Mesendoderm (in vitro differentiated cells): Measurements from ENCODE around the gene RASSF9.

ENCODE experiments used
- DNase-seq: peaks from one replicate; pipeline ENCODE4 v3.0.0; 2013
- H2AK5ac ChIP-seq: 2 replicates; pipeline ENCODE4 v1.6.1; 2013; ENCODE audit warnings: low read length, inconsistent platforms
- H2BK120ac ChIP-seq: 2 replicates; pipeline ENCODE4 v1.6.1; 2013; ENCODE audit warnings: low read depth, mild to moderate bottlenecking, low read length, moderate library complexity, mixed read lengths
- H2BK15ac ChIP-seq: replicated peaks from 2 replicates; pipeline ENCODE4 v1.6.1; 2013; ENCODE audit warnings: low read depth, mild to moderate bottlenecking, moderate library complexity
- H2BK5ac ChIP-seq: 2 replicates; pipeline ENCODE4 v1.6.1; 2013; ENCODE audit warnings: low read length, inconsistent platforms
- H3K18ac ChIP-seq: 2 replicates; pipeline ENCODE4 v1.6.1; 2013; ENCODE audit warnings: mild to moderate bottlenecking, low read length, mixed read lengths
- H3K23ac ChIP-seq: one replicate; pipeline ENCODE4 v1.6.1; 2013; ENCODE audit warnings: low read length
- H3K27ac ChIP-seq: 2 replicates; pipeline ENCODE4 v1.5.1; 2013; ENCODE audit warnings: low read depth, mild to moderate bottlenecking, inconsistent platforms, low read length, moderate library complexity
- H3K27me3 ChIP-seq: 2 replicates; pipeline ENCODE4 v1.6.1; 2013; ENCODE audit warnings: low read length, control low read depth, mild to moderate bottlenecking, inconsistent platforms; ENCODE audit not compliant: insufficient read depth, poor library complexity
- H3K36me3 ChIP-seq: 2 replicates; pipeline ENCODE4 v1.6.1; 2013; ENCODE audit warnings: low read length, inconsistent platforms; ENCODE audit not compliant: control insufficient read depth, insufficient read depth
- H3K4ac ChIP-seq: one replicate; pipeline ENCODE4 v1.6.1; 2013; ENCODE audit warnings: low read depth, mild to moderate bottlenecking, low read length, moderate library complexity
- H3K4me1 ChIP-seq: 2 replicates; pipeline ENCODE4 v1.6.1; 2013; ENCODE audit warnings: low read depth, low read length, inconsistent platforms; ENCODE audit not compliant: control insufficient read depth
- H3K4me2 ChIP-seq: 2 replicates; pipeline ENCODE4 v1.6.1; 2013; ENCODE audit warnings: low read length
- H3K4me3 ChIP-seq: 2 replicates; pipeline ENCODE4 v1.5.1; 2013; ENCODE audit warnings: mild to moderate bottlenecking, low read length
- H3K56ac ChIP-seq: one replicate; pipeline ENCODE4 v1.6.1; 2013; ENCODE audit warnings: low read length
- H3K79me1 ChIP-seq: 2 replicates; pipeline ENCODE4 v1.6.1; 2013; ENCODE audit warnings: low read length, inconsistent platforms
- H3K79me2 ChIP-seq: 2 replicates; pipeline ENCODE4 v1.6.1; 2013; ENCODE audit warnings: mild to moderate bottlenecking, low read length; ENCODE audit not compliant: control insufficient read depth, insufficient read depth
- H3K9ac ChIP-seq: 2 replicates; pipeline ENCODE4 v1.6.1; 2013; ENCODE audit warnings: low read length, inconsistent platforms
- H4K5ac ChIP-seq: one replicate; pipeline ENCODE4 v1.6.1; 2013; ENCODE audit warnings: low read length
- H4K8ac ChIP-seq: one replicate; pipeline ENCODE4 v1.6.1; 2013; ENCODE audit warnings: low read depth, mild to moderate bottlenecking, control low read depth, low read length, moderate library complexity
- WGBS: extraction: QIAGEN DNeasy Blood & Tissue Kit; methylation state at CpG from one replicate; pipeline ENCODE4 v1.1.7; 2013; ENCODE audit warnings: low lambda C conversion rate, missing lambda C conversion rate; ENCODE audit not compliant: insufficient coverage; ENCODE audit errors: extremely low coverage; 5-methylcytosine and 5-hydroxymethylcytosine counted together

Gene RASSF9

GRCh38 chr12:85804663-85805062 is 31.5 kb downstream of the RASSF9 start:
- no peak overlapping the region for H3K4me3 ChIP-seq
- no peaks in the 10 kb centered on the region for H3K79me2 ChIP-seq
- H3K56ac ChIP-seq: no peak overlapping the region
- no peaks in the 10 kb centered on the region for H3K4me1 ChIP-seq
- no peak overlapping the region for H2BK15ac ChIP-seq
- H3K27me3 ChIP-seq: no peaks in the 10 kb centered on the region
- H3K36me3 ChIP-seq: no peaks in the 10 kb centered on the region
- H3K9ac ChIP-seq: no peak overlapping the region
- H3K4me2 ChIP-seq: no peak overlapping the region
- H3K18ac ChIP-seq: no peak overlapping the region
- WGBS: no CpG with 5 or more reads among the region's 3 CpGs
- no peak overlapping the region for H2BK5ac ChIP-seq
- no peak overlapping the region for H3K4ac ChIP-seq
- no peak overlapping the region for H2BK120ac ChIP-seq
- H2AK5ac ChIP-seq: no peak overlapping the region
- no peaks in the 10 kb centered on the region for H3K79me1 ChIP-seq
- no peak overlapping the region for H3K23ac ChIP-seq
- DNase-seq: no peak
- H4K8ac ChIP-seq: no peak overlapping the region
- no peak overlapping the region for H4K5ac ChIP-seq
- no peak overlapping the region for H3K27ac ChIP-seq

GRCh38 chr12:85803923-85804322 is 32.3 kb downstream of the RASSF9 start:
- no peak overlapping the region for H2BK15ac ChIP-seq
- H3K4ac ChIP-seq: no peak overlapping the region
- DNase-seq: no peak

GRCh38 chr12:85803231-85803630 is 33.0 kb downstream of the RASSF9 start:
- Histone ChIP-seq H4K5ac (no peak overlapping the region), H2BK5ac (no peak overlapping the region), H3K4me3 (no peak overlapping the region), H3K9ac (no peak overlapping the region), H3K18ac (no peak overlapping the region), H3K79me2 (no peaks in the 10 kb centered on the region), H3K4me2 (no peak overlapping the region), H3K27ac (no peak overlapping the region), H4K8ac (no peak overlapping the region), H2AK5ac (no peak overlapping the region), H3K56ac (no peak overlapping the region), H3K23ac (no peak overlapping the region), H3K4me1 (no peaks in the 10 kb centered on the region), H3K79me1 (no peaks in the 10 kb centered on the region), H2BK15ac (no peak overlapping the region), H2BK120ac (no peak overlapping the region), H3K27me3 (no peaks in the 10 kb centered on the region), H3K36me3 (no peaks in the 10 kb centered on the region), H3K4ac (no peak overlapping the region)
- WGBS: no CpG with 5 or more reads among the region's 1 CpG
- DNase-seq: no peak

More at GRCh38 chr12:85803923-85804322, 32.3 kb downstream of the RASSF9 start:
- Histone ChIP-seq H2BK120ac (no peak overlapping the region), H3K23ac (no peak overlapping the region), H3K4me2 (no peak overlapping the region), H3K4me3 (no peak overlapping the region), H3K18ac (peak overlapping the region; percentile 51), H4K8ac (no peak overlapping the region), H3K36me3 (no peaks in the 10 kb centered on the region), H3K79me1 (no peaks in the 10 kb centered on the region), H3K9ac (no peak overlapping the region), H4K5ac (no peak overlapping the region), H2BK5ac (no peak overlapping the region), H3K4me1 (no peaks in the 10 kb centered on the region), H3K79me2 (no peaks in the 10 kb centered on the region), H3K27ac (no peak overlapping the region), H3K27me3 (no peaks in the 10 kb centered on the region), H3K56ac (no peak overlapping the region), H2AK5ac (no peak overlapping the region)
- WGBS: no CpG with 5 or more reads among the region's 2 CpGs

GRCh38 chr12:85798122-85798521 is 38.1 kb downstream of the RASSF9 start:
- Histone ChIP-seq H3K27me3 (no peaks in the 10 kb centered on the region), H3K4me3 (no peak overlapping the region), H3K27ac (no peak overlapping the region), H3K9ac (no peak overlapping the region), H3K23ac (no peak overlapping the region), H3K36me3 (no peaks in the 10 kb centered on the region), H3K79me2 (no peaks in the 10 kb centered on the region), H3K4me2 (no peak overlapping the region), H2AK5ac (no peak overlapping the region), H4K8ac (no peak overlapping the region), H3K4me1 (no peaks in the 10 kb centered on the region), H3K18ac (no peak overlapping the region), H3K79me1 (no peaks in the 10 kb centered on the region), H2BK15ac (no peak overlapping the region), H3K56ac (no peak overlapping the region), H4K5ac (no peak overlapping the region), H2BK5ac (no peak overlapping the region), H2BK120ac (no peak overlapping the region), H3K4ac (no peak overlapping the region)
- no CpG with 5 or more reads among the region's 2 CpGs for WGBS
- no peak for DNase-seq

- Histone ChIP-seq H3K23ac (no peak overlapping the region), H2AK5ac (no peak overlapping the region)
These were observed 40.2 kb downstream of the RASSF9 start for GRCh38 chr12:85796001-85796400.

GRCh38 chr12:85794531-85794930 is 41.7 kb downstream of the RASSF9 start:
- Histone ChIP-seq H3K23ac (no peak overlapping the region), H4K5ac (no peak overlapping the region), H3K9ac (no peak overlapping the region), H2BK120ac (no peak overlapping the region), H3K79me2 (no peaks in the 10 kb centered on the region), H3K4me1 (no peaks in the 10 kb centered on the region), H3K4me2 (no peak overlapping the region), H3K27me3 (no peaks in the 10 kb centered on the region), H3K4me3 (no peak overlapping the region), H3K27ac (no peak overlapping the region), H3K36me3 (no peaks in the 10 kb centered on the region), H3K18ac (no peak overlapping the region), H3K4ac (no peak overlapping the region), H2BK5ac (no peak overlapping the region), H2BK15ac (no peak overlapping the region), H4K8ac (no peak overlapping the region), H3K79me1 (no peaks in the 10 kb centered on the region), H3K56ac (no peak overlapping the region), H2AK5ac (no peak overlapping the region)
- WGBS: no CpG with 5 or more reads among the region's 1 CpG
- no peak for DNase-seq

More at GRCh38 chr12:85796001-85796400, 40.2 kb downstream of the RASSF9 start:
- Histone ChIP-seq H4K5ac (no peak overlapping the region), H3K9ac (no peak overlapping the region), H3K4ac (no peak overlapping the region), H3K18ac (no peak overlapping the region), H3K79me2 (no peaks in the 10 kb centered on the region), H3K36me3 (no peaks in the 10 kb centered on the region), H2BK15ac (no peak overlapping the region), H3K4me2 (no peak overlapping the region), H3K79me1 (no peaks in the 10 kb centered on the region), H4K8ac (no peak overlapping the region), H2BK120ac (no peak overlapping the region), H3K4me1 (no peaks in the 10 kb centered on the region), H3K56ac (no peak overlapping the region), H3K4me3 (no peak overlapping the region), H2BK5ac (no peak overlapping the region), H3K27me3 (no peaks in the 10 kb centered on the region), H3K27ac (no peak overlapping the region)
- no peak for DNase-seq
